ENCODE results near the gene TGFBI.
"Not testable (repeated sequence)": the region's sequence is repeated elsewhere in the genome, so short reads cannot be mapped to it uniquely, and the experiment has no call there.

TGFBI gene

GRCh38 chr5:136028090-136028489 lies 698 bp upstream of the TGFBI start:
- DNase-seq, result no peak

GRCh38 chr5:136030252-136030651 lies 1.5 kb downstream of the TGFBI start:
- DNase-seq, result no peak

GRCh38 chr5:136030956-136031611 lies 2.3 kb downstream of the TGFBI start:
- DNase-seq, result no peak

- no peak for DNase-seq
These were observed 2.9 kb downstream of the TGFBI start for GRCh38 chr5:136031711-136032110.

GRCh38 chr5:136032564-136032963 lies 3.8 kb downstream of the TGFBI start:
- DNase-seq, result no peak

- DNase-seq, result no peak
These were observed 4.4 kb downstream of the TGFBI start for GRCh38 chr5:136033234-136033633.

GRCh38 chr5:136033848-136034247 lies 5.1 kb downstream of the TGFBI start:
- no peak for DNase-seq

GRCh38 chr5:136034492-136034891 lies 5.7 kb downstream of the TGFBI start:
- no peak for DNase-seq

- no peak for DNase-seq
These were observed 6.2 kb downstream of the TGFBI start for GRCh38 chr5:136034984-136035383.

GRCh38 chr5:136035837-136036236 lies 7.0 kb downstream of the TGFBI start:
- DNase-seq, result no peak

- DNase-seq, result no peak
These were observed 7.6 kb downstream of the TGFBI start for GRCh38 chr5:136036293-136036911.

- DNase-seq, result peak; percentile 58 to 66
These were observed 8.4 kb downstream of the TGFBI start for GRCh38 chr5:136037001-136037705.

GRCh38 chr5:136038635-136039034 lies 9.8 kb downstream of the TGFBI start:
- DNase-seq, result no peak

GRCh38 chr5:136039202-136039601 lies 10.4 kb downstream of the TGFBI start:
- no peak for DNase-seq

GRCh38 chr5:136040746-136041415 lies 12.1 kb downstream of the TGFBI start:
- DNase-seq, result no peak

- no peak for DNase-seq
These were observed 13.4 kb downstream of the TGFBI start for GRCh38 chr5:136042156-136042555.

GRCh38 chr5:136042665-136043121 lies 13.9 kb downstream of the TGFBI start:
- DNase-seq, result peak in 1 of 2 experiments; percentile 26

GRCh38 chr5:136043551-136043950 lies 14.8 kb downstream of the TGFBI start:
- DNase-seq, result no peak

GRCh38 chr5:136043968-136044610 lies 15.3 kb downstream of the TGFBI start:
- DNase-seq, result no peak

- DNase-seq, result not testable (repeated sequence)
These were observed 16.2 kb downstream of the TGFBI start for GRCh38 chr5:136045026-136045425.

- no peak for DNase-seq
These were observed 17.5 kb downstream of the TGFBI start for GRCh38 chr5:136046246-136046645.

- no peak for DNase-seq
These were observed 19.1 kb downstream of the TGFBI start for GRCh38 chr5:136047858-136048257.

GRCh38 chr5:136048966-136049365 lies 20.2 kb downstream of the TGFBI start:
- DNase-seq, result no peak

Measured in activated T-cell treated with anti-CD3 and anti-CD28 coated beads, Interleukin-2, amount 50 U/mL, for 48 hours (primary cell).